ENCODE results near the gene IL17RC.

DNA sequence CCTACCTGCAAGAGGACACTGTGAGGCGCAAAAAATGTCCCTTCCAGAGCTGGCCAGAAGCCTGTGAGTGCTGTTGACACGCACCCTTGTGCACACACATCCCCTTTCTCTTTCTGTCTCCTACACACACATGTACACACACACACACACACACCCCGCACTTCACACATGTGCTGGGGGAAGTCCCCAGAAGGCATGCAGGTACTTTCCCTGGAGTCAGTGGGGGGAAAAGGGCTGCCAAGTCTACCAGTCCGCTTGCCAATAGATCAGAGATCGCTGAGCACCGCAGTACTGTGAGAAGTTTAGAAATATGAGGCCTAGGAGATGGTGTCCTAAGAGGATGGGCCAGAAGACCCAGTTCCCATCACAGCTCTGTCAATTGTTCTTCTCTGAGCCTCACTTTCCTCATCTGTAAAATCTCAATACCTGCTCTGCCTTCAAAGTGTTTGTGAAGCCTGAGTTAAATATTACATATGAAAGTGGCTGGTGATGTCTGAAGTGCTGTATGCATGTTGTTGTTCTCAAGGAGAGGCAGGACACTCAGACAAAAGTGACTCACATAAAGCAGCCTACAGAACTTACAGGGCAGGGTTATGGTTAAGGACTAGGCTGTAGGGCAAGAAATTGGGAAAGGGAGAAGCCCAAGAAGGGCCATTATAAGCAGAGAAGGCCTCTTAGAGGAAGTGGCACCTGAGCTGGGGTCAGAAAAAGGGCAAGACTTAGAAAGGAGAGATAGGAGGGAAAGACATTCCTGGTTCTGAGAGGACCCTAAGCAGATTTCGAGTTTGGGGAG, 7.5 kb upstream of the IL17RC start:
- no peak for TF ChIP-seq CTCF (IDR thresholded peaks at IDR 0.05 in 2 of 3, conservative IDR thresholded peaks at IDR 0.05 in 1 of 3; ENCODE audit: borderline replicate concordance in 1 of 3, insufficient read depth in 1 of 3, low read depth in 2 of 3, low read length in 2 of 3)
- TF ChIP-seq CEBPB (IDR thresholded peaks at IDR 0.05; ENCODE audit: low read depth): no peak
- no peak for TF ChIP-seq REST (IDR thresholded peaks at IDR 0.05; ENCODE audit: low read depth)
- no peak for TF ChIP-seq POLR2AphosphoS5 (IDR thresholded peaks at IDR 0.05; ENCODE audit: low read depth, low read length)
- no peak for TF ChIP-seq POLR2A (IDR thresholded peaks at IDR 0.05; ENCODE audit: borderline replicate concordance, extremely low read depth, insufficient read depth, insufficient read length)
- no peak for TF ChIP-seq EZH2 (IDR thresholded peaks at IDR 0.05)
- no peak for TF ChIP-seq TCF7L2 (IDR thresholded peaks at IDR 0.05; ENCODE audit: borderline replicate concordance, extremely low read depth, insufficient read depth, insufficient read length)
